HCT116 (cell line): ENCODE results near the gene THSD4. TPM values are rescaled to one million over a fixed set of nuclear protein-coding genes. Genes with fewer than 3 reads are reported as not detected.

Source experiments
- ATAC-seq: fragments of 200-7000 bp; cut with Tn5 transposase; 2 replicates; pipeline ENCODE4 v1.9.1; 2020; ENCODE audit warnings: mild to moderate bottlenecking, moderate library complexity
- BruUV-seq: library from RNA; stranded (reverse); fragments of 400-500 nt; replicated peaks from 2 replicates; lab custom pipeline; 2021; lab: Mats Ljungman, UMichigan
- CTCF ChIA-PET: fragments of 300-600 bp; sonication (Branson Sonifier 250); formaldehyde crosslinking; loops from one replicate; lab custom pipeline; 2021; ENCODE audit warnings: antibody characterized with exemption; lab: Charles Lee
- POLR2A ChIA-PET: fragments of 300-600, 350-600 bp; sonication (Branson Sonifier 250); formaldehyde crosslinking; loops from one replicate; lab custom pipeline; 2021; ENCODE audit warnings: antibody characterized with exemption; lab: Charles Lee
- RAD21 ChIA-PET, 2 experiments: fragments of 300-600 bp; sonication (Branson Sonifier 250); formaldehyde crosslinking; loops; one replicate each; lab custom pipeline; 2023; ENCODE audit warnings: low total read pairs in 2 of 2; ENCODE audit not compliant: uncharacterized antibody in 2 of 2, unreplicated experiment in 2 of 2, low non-redundant PET in 1 of 2; lab: Charles Lee
- DNase-seq: peaks from one replicate; pipeline ENCODE4 v3.0.0-alpha.2; 2010; ENCODE audit warnings: low read depth, low spot score
- H2AFZ ChIP-seq: fragments of 200-600 bp; shearing (Covaris generic), sonication (generic); 2 replicates; pipeline ENCODE4 v1.6.1; 2017; ENCODE audit warnings: low read depth, mixed run types, mixed read lengths, antibody characterized with exemption, low read length; ENCODE audit not compliant: poor library complexity, severe bottlenecking
- H3K27ac ChIP-seq: 2 replicates; pipeline ENCODE4 v1.5.1; 2012; ENCODE audit warnings: low read depth, low read length
- H3K27me3 ChIP-seq: fragments of 200-600 bp; sonication (generic); 2 replicates; pipeline ENCODE4 v1.6.1; 2016; ENCODE audit warnings: mixed run types, low read length, mixed read lengths; ENCODE audit not compliant: insufficient read depth
- H3K36me3 ChIP-seq, 2 experiments: fragments of 200-500 bp in 1 of 2; fragments of 200-600 bp in 1 of 2; sonication (Bioruptor generic) in 1 of 2; sonication (generic) in 1 of 2; 2 replicates each; pipeline versions ENCODE4 v1.5.1 to v1.6.1; 2014 to 2016; ENCODE audit warnings: low read length in 2 of 2, inconsistent platforms in 1 of 2, mixed read lengths in 1 of 2, mixed run types in 1 of 2; ENCODE audit not compliant: insufficient read depth in 2 of 2, control insufficient read depth in 1 of 2
- H3K4me1 ChIP-seq, 2 experiments: fragments of 200-600 bp in 1 of 2; sonication (generic) in 1 of 2; 2 replicates each; pipeline versions ENCODE4 v1.5.1 to v1.6.1; 2012 to 2017; ENCODE audit warnings: low read length in 2 of 2, inconsistent platforms in 1 of 2, mild to moderate bottlenecking in 1 of 2, mixed read lengths in 1 of 2, mixed run types in 1 of 2, moderate library complexity in 1 of 2; ENCODE audit not compliant: insufficient read depth in 2 of 2, control insufficient read depth in 1 of 2
- H3K4me2 ChIP-seq: fragments of 200-600 bp; sonication (generic); 2 replicates; pipeline ENCODE4 v1.6.1; 2017; ENCODE audit warnings: mixed run types, low read length, mixed read lengths
- H3K4me3 ChIP-seq, 2 experiments: fragments of 200-600 bp in 1 of 2; sonication (generic) in 1 of 2; replicated peaks in 1 of 2; 2 replicates each; pipeline ENCODE4 v1.5.1; 2011 to 2016; ENCODE audit warnings: low read length in 2 of 2, control low read depth in 1 of 2, low read depth in 1 of 2, mild to moderate bottlenecking in 1 of 2, mixed read lengths in 1 of 2, mixed run types in 1 of 2
- H3K79me2 ChIP-seq: fragments of 200-600 bp; sonication (generic); 2 replicates; pipeline ENCODE4 v1.6.1; 2017; ENCODE audit warnings: mild to moderate bottlenecking, mixed run types, low read length, moderate library complexity, mixed read lengths; ENCODE audit not compliant: insufficient read depth
- H3K9ac ChIP-seq: fragments of 200-600 bp; sonication (generic); 2 replicates; pipeline ENCODE4 v1.6.1; 2016; ENCODE audit warnings: low read length, mixed read lengths
- H3K9me2 ChIP-seq: fragments of 200-600 bp; sonication (generic), shearing (Covaris generic); 2 replicates; pipeline ENCODE4 v1.6.1; 2017; ENCODE audit warnings: mixed run types, mild to moderate bottlenecking, moderate library complexity; ENCODE audit not compliant: insufficient read depth
- H3K9me3 ChIP-seq, 2 experiments: fragments of 200-500 bp in 1 of 2; fragments of 200-600 bp in 1 of 2; sonication (Bioruptor generic) in 1 of 2; sonication (generic) in 1 of 2; 2 replicates each; pipeline ENCODE4 v1.6.1; 2014 to 2017; ENCODE audit warnings: low read length in 2 of 2, mixed read lengths in 2 of 2, inconsistent platforms in 1 of 2, low read depth in 1 of 2, mild to moderate bottlenecking in 1 of 2, mixed run types in 1 of 2, moderate library complexity in 1 of 2; ENCODE audit not compliant: control insufficient read depth in 1 of 2, insufficient read depth in 1 of 2
- H4K20me1 ChIP-seq: fragments of 200-600 bp; sonication (generic), shearing (Covaris generic); 2 replicates; pipeline ENCODE4 v1.6.1; 2017; ENCODE audit warnings: mixed run types, mild to moderate bottlenecking, moderate library complexity; ENCODE audit not compliant: insufficient read depth
- CBX3 ChIP-seq: IDR thresholded peaks from 2 replicates; pipeline ENCODE4 v1.6.1; 2012; ENCODE audit warnings: low read depth
- CEBPB ChIP-seq: IDR thresholded peaks from 2 replicates; pipeline ENCODE4 v1.6.1; 2012; ENCODE audit warnings: low read depth
- EGR1 ChIP-seq: IDR thresholded peaks from 2 replicates; pipeline ENCODE4 v1.6.1; 2012; ENCODE audit warnings: low read depth
- ELF1 ChIP-seq: IDR thresholded peaks from 2 replicates; pipeline ENCODE4 v1.6.1; 2012; ENCODE audit warnings: low read depth, borderline replicate concordance
- EZH2 ChIP-seq: fragments of 200-600 bp; sonication (generic); IDR thresholded peaks from 2 replicates; pipeline ENCODE4 v1.6.1; 2017; ENCODE audit warnings: antibody characterized with exemption, mixed run types
- EZH2phosphoT487 ChIP-seq: fragments of 200-600 bp; IDR thresholded peaks from 2 replicates; pipeline ENCODE4 v1.6.1; 2018; ENCODE audit warnings: antibody characterized with exemption, borderline replicate concordance
- FOSL1 ChIP-seq: IDR thresholded peaks from 2 replicates; pipeline ENCODE4 v1.6.1; 2012; ENCODE audit warnings: low read depth
- POLR2A ChIP-seq: IDR thresholded peaks from 2 replicates; pipeline ENCODE4 v1.7.0; 2011; ENCODE audit warnings: borderline replicate concordance; ENCODE audit not compliant: insufficient read depth, insufficient read length; ENCODE audit errors: extremely low read depth
- SIN3A ChIP-seq: IDR thresholded peaks from 2 replicates; pipeline ENCODE4 v1.6.1; 2012; ENCODE audit warnings: low read depth
- TCF7L2 ChIP-seq: IDR thresholded peaks from 2 replicates; pipeline ENCODE4 v1.7.0; 2011; ENCODE audit warnings: borderline replicate concordance, inconsistent platforms; ENCODE audit not compliant: insufficient read depth, insufficient read length; ENCODE audit errors: extremely low read depth
- YY1 ChIP-seq: IDR thresholded peaks from 2 replicates; pipeline ENCODE4 v1.6.1; 2011; ENCODE audit warnings: low read length, low read depth, moderate library complexity, mild to moderate bottlenecking; ENCODE audit not compliant: insufficient replicate concordance; ENCODE audit errors: extremely low read depth
- intact Hi-C: fragments of 100-400 bp; cut with micrococcal nuclease; formaldehyde crosslinking; loops from 2 replicates; pipeline ENCODE4 v1.10.0; 2022
- total RNA-seq: library from RNA; stranded (reverse); gene quantifications from one replicate; pipeline ENCODE4 v1.2.1, GENCODE V29; 2021; ENCODE audit not compliant: unreplicated experiment
- TF ChIP-seq, protein P1 (sequence below), 3 experiments: fragments of 200-600 bp in 1 of 3; sonication (generic) in 1 of 3; IDR thresholded peaks in 2 of 3; conservative IDR thresholded peaks in 1 of 3; 2 replicates each; pipeline ENCODE4 v1.5.1; 2012 to 2017; ENCODE audit warnings: low read depth in 2 of 3, low read length in 2 of 3, antibody characterized with exemption in 1 of 3, borderline replicate concordance in 1 of 3, control low read depth in 1 of 3, mild to moderate bottlenecking in 1 of 3, mixed read lengths in 1 of 3, mixed run types in 1 of 3, moderate library complexity in 1 of 3; ENCODE audit not compliant: insufficient read depth in 1 of 3
- TF ChIP-seq, protein P2 (sequence below): IDR thresholded peaks from 2 replicates; pipeline ENCODE4 v1.6.1; 2012

Gene THSD4
- total RNA-seq, 1 experiment from 2014 or later, result 30.5 TPM

DNA sequence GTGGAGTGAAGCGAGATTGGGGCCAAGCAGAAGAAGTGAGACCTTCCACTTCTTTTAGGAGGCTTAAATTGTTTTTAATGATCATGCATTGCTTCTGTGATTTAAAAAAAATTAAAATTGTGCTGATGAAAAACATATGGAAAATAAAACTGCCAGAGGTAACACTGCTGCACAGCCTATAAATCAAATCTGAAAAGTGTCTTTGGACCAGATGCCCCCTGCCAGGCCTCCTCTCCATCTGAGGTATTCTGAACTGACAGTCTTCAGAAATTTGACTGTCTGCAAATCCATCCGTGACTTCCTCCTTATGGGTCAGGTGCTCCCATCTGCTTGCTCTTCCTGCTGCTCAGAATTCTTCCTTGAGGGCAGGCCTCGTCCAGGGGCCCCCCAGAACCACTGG lies 586.5 kb downstream of the THSD4 start:
- no peaks in the 10 kb centered on the region for H3K9me3 ChIP-seq
- DNase-seq, result no peak
- POLR2A ChIA-PET, result no interaction called here
- no TSS peak for BruUV-seq
- RAD21 ChIA-PET, result no interaction called here
- no peaks in the 10 kb centered on the region for H3K79me2 ChIP-seq
- no peaks in the 10 kb centered on the region for H3K27me3 ChIP-seq
- ATAC-seq, result no peak
- H3K36me3 ChIP-seq, result no peaks in the 10 kb centered on the region
- H4K20me1 ChIP-seq, result no peaks in the 10 kb centered on the region
- intact Hi-C loops, result no loop called here
- no peak overlapping the region for H2AFZ ChIP-seq
- no peaks in the 10 kb centered on the region for H3K9me2 ChIP-seq
- H3K4me2 ChIP-seq, result no peak overlapping the region
- TF ChIP-seq CBX3 (no peak), POLR2A (no peak), TCF7L2 (no peak), ELF1 (no peak), YY1 (no peak), EGR1 (no peak), EZH2phosphoT487 (no peak), SIN3A (no peak), FOSL1 (no peak), CEBPB (no peak), EZH2 (no peak)
- TF ChIP-seq, protein P1, sequence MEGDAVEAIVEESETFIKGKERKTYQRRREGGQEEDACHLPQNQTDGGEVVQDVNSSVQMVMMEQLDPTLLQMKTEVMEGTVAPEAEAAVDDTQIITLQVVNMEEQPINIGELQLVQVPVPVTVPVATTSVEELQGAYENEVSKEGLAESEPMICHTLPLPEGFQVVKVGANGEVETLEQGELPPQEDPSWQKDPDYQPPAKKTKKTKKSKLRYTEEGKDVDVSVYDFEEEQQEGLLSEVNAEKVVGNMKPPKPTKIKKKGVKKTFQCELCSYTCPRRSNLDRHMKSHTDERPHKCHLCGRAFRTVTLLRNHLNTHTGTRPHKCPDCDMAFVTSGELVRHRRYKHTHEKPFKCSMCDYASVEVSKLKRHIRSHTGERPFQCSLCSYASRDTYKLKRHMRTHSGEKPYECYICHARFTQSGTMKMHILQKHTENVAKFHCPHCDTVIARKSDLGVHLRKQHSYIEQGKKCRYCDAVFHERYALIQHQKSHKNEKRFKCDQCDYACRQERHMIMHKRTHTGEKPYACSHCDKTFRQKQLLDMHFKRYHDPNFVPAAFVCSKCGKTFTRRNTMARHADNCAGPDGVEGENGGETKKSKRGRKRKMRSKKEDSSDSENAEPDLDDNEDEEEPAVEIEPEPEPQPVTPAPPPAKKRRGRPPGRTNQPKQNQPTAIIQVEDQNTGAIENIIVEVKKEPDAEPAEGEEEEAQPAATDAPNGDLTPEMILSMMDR (IDR thresholded peaks at IDR 0.05 in 2 of 3, conservative IDR thresholded peaks at IDR 0.05 in 1 of 3; ENCODE audit: borderline replicate concordance in 1 of 3, insufficient read depth in 1 of 3, low read depth in 2 of 3, low read length in 2 of 3), result no peak
- TF ChIP-seq, protein P2, sequence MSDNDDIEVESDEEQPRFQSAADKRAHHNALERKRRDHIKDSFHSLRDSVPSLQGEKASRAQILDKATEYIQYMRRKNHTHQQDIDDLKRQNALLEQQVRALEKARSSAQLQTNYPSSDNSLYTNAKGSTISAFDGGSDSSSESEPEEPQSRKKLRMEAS, result no peak
- H3K27ac ChIP-seq, result no peak overlapping the region
- 0 out of 4 replicates have a peak, but pooled peaks cover 0 to 3% of the 10 kb centered on the region in 2 experiments for H3K4me1 ChIP-seq
- H3K4me3 ChIP-seq, result no peak overlapping the region
- CTCF ChIA-PET, result no interaction called here
- H3K9ac ChIP-seq, result no peak overlapping the region
